Measurements from ENCODE around the gene RNF114. TPM values are rescaled to one million over a fixed set of nuclear protein-coding genes. Genes with fewer than 3 reads are reported as not detected.

RNF114 gene
- total and polyA plus RNA-seq, 4 donors, result 37.6 to 69.7 (median 60.0) TPM

DNA sequence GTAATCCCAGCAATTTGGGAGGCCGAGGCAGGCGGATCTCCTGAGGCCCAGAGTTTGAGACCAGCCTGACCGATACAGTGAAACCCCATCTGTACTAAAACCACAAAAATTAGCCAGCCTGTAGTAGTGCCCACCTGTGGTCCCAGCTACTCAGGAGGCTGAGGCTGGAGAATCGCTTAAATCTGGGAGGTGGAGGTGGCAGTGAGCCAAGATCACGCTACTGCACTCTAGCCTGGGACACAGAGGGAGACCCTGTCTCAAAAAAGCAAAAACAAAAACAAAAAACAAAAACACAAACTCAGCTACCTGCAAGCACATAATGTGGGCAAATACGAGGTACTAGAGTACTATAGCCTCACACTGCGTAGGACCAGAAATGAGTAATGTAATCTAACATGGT lies 17.2 kb upstream of the RNF114 start:
- DNase-seq (no peak), ATAC-seq (ENCODE audit: insufficient read depth, low FRiP score) (no peak)
- Histone ChIP-seq H3K27ac (ENCODE audit: low read depth in 1 of 2, low read length in 1 of 2) (no peak overlapping the region), H3K9ac (ENCODE audit: insufficient read depth in 1 of 2, low read length in 2 of 2) (no peak overlapping the region), H3K9me3 (ENCODE audit: control insufficient read depth in 4 of 4, insufficient read depth in 3 of 4, low read length in 3 of 4) (peaks cover 0 to 2% (median 0%) of the 10 kb centered on the region in 4 donors), H3K4me1 (ENCODE audit: control insufficient read depth in 5 of 5, insufficient read depth in 5 of 5, low read length in 5 of 5) (peaks cover 0 to 16% (median 7%) of the 10 kb centered on the region in 5 donors), H3K4me3 (no peak overlapping the region), H3K27me3 (ENCODE audit: control insufficient read depth in 3 of 3, insufficient read depth in 3 of 3, low read length in 2 of 3) (no peaks in the 10 kb centered on the region), H3K36me3 (ENCODE audit: control insufficient read depth in 4 of 4, insufficient read depth in 4 of 4, low read length in 4 of 4) (peaks cover 0 to 2% (median 0%) of the 10 kb centered on the region in 4 donors)
- WGBS, 2 donors, result 65 to 77% methylated on average over 7 of the region's 7 CpGs
- TF ChIP-seq CTCF (IDR thresholded peaks at IDR 0.05; ENCODE audit: control extremely low read depth, extremely low read depth), result no peak

DNA sequence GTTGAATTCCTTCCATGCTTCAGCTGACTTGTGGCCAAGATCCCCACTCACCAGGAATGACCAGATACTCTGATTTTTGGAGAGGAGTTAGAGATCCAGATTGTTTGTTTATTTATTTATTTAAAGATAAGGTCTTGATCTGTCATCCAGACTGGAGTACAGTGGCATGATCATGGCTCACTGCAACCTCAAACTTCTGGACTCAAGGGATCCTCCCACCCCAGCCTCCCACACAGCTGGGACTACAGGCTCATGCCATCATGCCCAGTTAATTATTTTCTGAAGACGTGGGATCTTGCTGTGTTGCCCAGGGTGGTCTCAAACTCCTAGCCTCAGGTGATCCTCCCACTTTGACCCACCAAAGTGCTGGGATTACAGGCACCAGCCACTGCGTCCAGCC lies 16.7 kb upstream of the RNF114 start:
- DNase-seq (no peak), ATAC-seq (ENCODE audit: insufficient read depth, low FRiP score) (no peak)
- Histone ChIP-seq H3K27ac (ENCODE audit: low read depth in 1 of 2, low read length in 1 of 2) (no peak overlapping the region), H3K9me3 (ENCODE audit: control insufficient read depth in 4 of 4, insufficient read depth in 3 of 4, low read length in 3 of 4) (peaks cover 0 to 2% (median 0%) of the 10 kb centered on the region in 4 donors), H3K9ac (ENCODE audit: insufficient read depth in 1 of 2, low read length in 2 of 2) (no peak overlapping the region), H3K36me3 (ENCODE audit: control insufficient read depth in 4 of 4, insufficient read depth in 4 of 4, low read length in 4 of 4) (peaks cover 0 to 2% (median 0%) of the 10 kb centered on the region in 4 donors), H3K4me3 (no peak overlapping the region), H3K27me3 (ENCODE audit: control insufficient read depth in 3 of 3, insufficient read depth in 3 of 3, low read length in 2 of 3) (no peaks in the 10 kb centered on the region), H3K4me1 (ENCODE audit: control insufficient read depth in 5 of 5, insufficient read depth in 5 of 5, low read length in 5 of 5) (peaks cover 0 to 11% (median 3%) of the 10 kb centered on the region in 5 donors)
- no peak for TF ChIP-seq CTCF (IDR thresholded peaks at IDR 0.05; ENCODE audit: control extremely low read depth, extremely low read depth)
- 86% methylated on average over 2 of the region's 2 CpGs for WGBS, 2 donors

GRCh38 chr20:49924247-49924646 lies 11.9 kb upstream of the RNF114 start:
- Histone ChIP-seq H3K27me3 (ENCODE audit: control insufficient read depth in 3 of 3, insufficient read depth in 3 of 3, low read length in 2 of 3) (no peaks in the 10 kb centered on the region), H3K9me3 (ENCODE audit: control insufficient read depth in 4 of 4, insufficient read depth in 3 of 4, low read length in 3 of 4) (no peaks in the 10 kb centered on the region), H3K4me3 (no peak overlapping the region), H3K36me3 (ENCODE audit: control insufficient read depth in 4 of 4, insufficient read depth in 4 of 4, low read length in 4 of 4) (no peaks in the 10 kb centered on the region), H3K9ac (ENCODE audit: insufficient read depth in 1 of 2, low read length in 2 of 2) (no peak overlapping the region), H3K27ac (ENCODE audit: low read depth in 1 of 2, low read length in 1 of 2) (no peak overlapping the region), H3K4me1 (ENCODE audit: control insufficient read depth in 5 of 5, insufficient read depth in 5 of 5, low read length in 5 of 5) (no peaks in the 10 kb centered on the region)
- ATAC-seq (ENCODE audit: insufficient read depth, low FRiP score), result no peak
- WGBS, 2 donors, result 91 to 96% methylated on average over 4 of the region's 4 CpGs
- no peak for DNase-seq
- no peak for TF ChIP-seq CTCF (IDR thresholded peaks at IDR 0.05; ENCODE audit: control extremely low read depth, extremely low read depth)

- DNase-seq (no peak), ATAC-seq (ENCODE audit: insufficient read depth, low FRiP score) (no peak)
- whole genome bisulfite sequencing, 2 donors, result 73 to 77% methylated on average over 2 of the region's 2 CpGs
- Histone ChIP-seq H3K36me3 (ENCODE audit: control insufficient read depth in 4 of 4, insufficient read depth in 4 of 4, low read length in 4 of 4) (no peaks in the 10 kb centered on the region), H3K4me1 (ENCODE audit: control insufficient read depth in 5 of 5, insufficient read depth in 5 of 5, low read length in 5 of 5) (no peaks in the 10 kb centered on the region), H3K27ac (ENCODE audit: low read depth in 1 of 2, low read length in 1 of 2) (no peak overlapping the region), H3K9ac (ENCODE audit: insufficient read depth in 1 of 2, low read length in 2 of 2) (no peak overlapping the region), H3K27me3 (ENCODE audit: control insufficient read depth in 3 of 3, insufficient read depth in 3 of 3, low read length in 2 of 3) (no peaks in the 10 kb centered on the region), H3K4me3 (no peak overlapping the region), H3K9me3 (ENCODE audit: control insufficient read depth in 4 of 4, insufficient read depth in 3 of 4, low read length in 3 of 4) (no peaks in the 10 kb centered on the region)
- TF ChIP-seq CTCF (IDR thresholded peaks at IDR 0.05; ENCODE audit: control extremely low read depth, extremely low read depth), result no peak
These were observed 10.2 kb upstream of the RNF114 start for GRCh38 chr20:49925901-49926454.
